Measurements from ENCODE around the gene BRSK2. TPM values are rescaled to one million over a fixed set of nuclear protein-coding genes. Genes with fewer than 3 reads are reported as not detected.

BRSK2 gene
- total RNA-seq, 3 donors from 2014 or later: 0.58 to 4.3 (median 0.60) TPM

GRCh38 chr11:1502954-1503707 is 113.4 kb downstream of the BRSK2 start:
- intact Hi-C loops (cut with DNase I, micrococcal nuclease): no loop called here
- Histone ChIP-seq H3K4me3 (no peak overlapping the region), H3K4me1 (ENCODE audit: low read depth) (peaks cover 3% of the 10 kb centered on the region), H3K36me3 (ENCODE audit: low read depth) (no peaks in the 10 kb centered on the region), H3K9me3 (no peaks in the 10 kb centered on the region)
- no peak for TF ChIP-seq CTCF (IDR thresholded peaks at IDR 0.05)
- ATAC-seq: peak; percentile 12
- peak in 1 of 3 donors; percentile 40 for DNase-seq

- Histone ChIP-seq H3K4me1 (ENCODE audit: low read depth) (peaks cover 3% of the 10 kb centered on the region), H3K4me3 (no peak overlapping the region), H3K36me3 (ENCODE audit: low read depth) (no peaks in the 10 kb centered on the region), H3K9me3 (no peaks in the 10 kb centered on the region)
- TF ChIP-seq CTCF (IDR thresholded peaks at IDR 0.05): no peak
- intact Hi-C loops (cut with DNase I, micrococcal nuclease): no loop called here
- ATAC-seq (peak; percentile 45), DNase-seq (peak in 1 of 3 donors; percentile 48)
These were observed 114.0 kb downstream of the BRSK2 start for GRCh38 chr11:1503708-1504104.

- Histone ChIP-seq H3K9me3 (no peaks in the 10 kb centered on the region), H3K36me3 (ENCODE audit: low read depth) (no peaks in the 10 kb centered on the region), H3K4me1 (ENCODE audit: low read depth) (peaks cover 3% of the 10 kb centered on the region), H3K4me3 (no peak overlapping the region)
- ATAC-seq (no peak), DNase-seq (no peak)
- TF ChIP-seq CTCF (IDR thresholded peaks at IDR 0.05): no peak
- intact Hi-C loops (cut with DNase I, micrococcal nuclease): no loop called here
These were observed 114.4 kb downstream of the BRSK2 start for GRCh38 chr11:1504138-1504537.

- ATAC-seq (no peak), DNase-seq (peak in 1 of 3 donors; percentile 44)
- Histone ChIP-seq H3K9me3 (no peaks in the 10 kb centered on the region), H3K36me3 (ENCODE audit: low read depth) (no peaks in the 10 kb centered on the region), H3K4me1 (ENCODE audit: low read depth) (peaks cover 3% of the 10 kb centered on the region), H3K4me3 (no peak overlapping the region)
- TF ChIP-seq CTCF (IDR thresholded peaks at IDR 0.05): no peak
- intact Hi-C loops (cut with DNase I, micrococcal nuclease): no loop called here
These were observed 115.0 kb downstream of the BRSK2 start for GRCh38 chr11:1504581-1505290.

- Histone ChIP-seq H3K9me3 (no peaks in the 10 kb centered on the region), H3K4me3 (no peak overlapping the region), H3K36me3 (ENCODE audit: low read depth) (no peaks in the 10 kb centered on the region), H3K4me1 (ENCODE audit: low read depth) (peaks cover 3% of the 10 kb centered on the region)
- intact Hi-C loops (cut with DNase I, micrococcal nuclease): no loop called here
- ATAC-seq (no peak), DNase-seq (no peak)
- no peak for TF ChIP-seq CTCF (IDR thresholded peaks at IDR 0.05)
These were observed 115.7 kb downstream of the BRSK2 start for GRCh38 chr11:1505480-1505879.
